ENCODE results near the gene KRT7. TPM values are rescaled to one million over a fixed set of nuclear protein-coding genes. Genes with fewer than 3 reads are reported as not detected.

KRT7 gene
- total RNA-seq, 1 experiment from 2014 or later: 10.0 TPM

GRCh38 chr12:52262286-52262685 lies 29.2 kb downstream of the KRT7 start:
- no peak overlapping the region for H4K91ac ChIP-seq (ENCODE audit: insufficient read length, low read depth, low read length)
- H3K79me1 ChIP-seq (ENCODE audit: insufficient read depth, low read depth, low read length, poor library complexity, severe bottlenecking): no peaks in the 10 kb centered on the region
- H2BK20ac ChIP-seq (ENCODE audit: low read depth, low read length, poor library complexity, severe bottlenecking): no peak overlapping the region
- no peak overlapping the region for H3K23ac ChIP-seq (ENCODE audit: insufficient read length, low read depth, low read length)
- H3K4me1 ChIP-seq (ENCODE audit: insufficient read depth, low read length): no peaks in the 10 kb centered on the region
- H2BK12ac ChIP-seq (ENCODE audit: insufficient read length, low read depth, low read length): no peak overlapping the region
- no peaks in the 10 kb centered on the region for H3K9me3 ChIP-seq (ENCODE audit: control insufficient read depth, low read depth, low read length)
- no peak overlapping the region for H3T11ph ChIP-seq (ENCODE audit: low read length)
- no peak overlapping the region for H3K9ac ChIP-seq (ENCODE audit: extremely low read depth, insufficient read length, low read length)
- H2BK15ac ChIP-seq (ENCODE audit: low read depth, low read length): no peak overlapping the region
- H3K4ac ChIP-seq (ENCODE audit: low read depth, low read length): no peak overlapping the region
- Mint-ChIP-seq H3K9me3 (peaks cover 15 to 28% of the 10 kb centered on the region in 2 experiments; a peak in 4 of 5 replicates), H3K4me1 (peaks cover 19% of the 10 kb centered on the region in 2 experiments), H3K36me3 (ENCODE audit: insufficient read depth in 1 of 3, low read depth in 3 of 3) (peaks cover 0 to 26% (median 5%) of the 10 kb centered on the region in 3 experiments; a peak in 2 of 7 replicates), H3K27me3 (ENCODE audit: low read depth) (peaks cover 65% of the 10 kb centered on the region), H3K27ac (no peak overlapping the region), H3K4me3 (no peak overlapping the region)
- H3K79me2 ChIP-seq (ENCODE audit: insufficient read depth, low read length): no peaks in the 10 kb centered on the region
- H3K14ac ChIP-seq (ENCODE audit: insufficient read depth, low read length): no peak overlapping the region
- no CpG with 5 or more reads among the region's 3 CpGs for WGBS (ENCODE audit: extremely low coverage, insufficient read length, low lambda C conversion rate)
- no peak overlapping the region for H3K4me2 ChIP-seq (ENCODE audit: insufficient read depth, insufficient read length, low read length)
- no peaks in the 10 kb centered on the region; the same call in 1 of the 2 replicates for H3K27me3 ChIP-seq (ENCODE audit: insufficient read depth, low read length)
- no peak overlapping the region for H3K56ac ChIP-seq (ENCODE audit: insufficient read length, low read depth, low read length)
- DNase-seq: no peak
- H2BK5ac ChIP-seq (ENCODE audit: insufficient read length, low read length): no peak overlapping the region
- H4K8ac ChIP-seq (replicated peaks; ENCODE audit: insufficient read length, low read depth, low read length): no peak overlapping the region
- no peaks in the 10 kb centered on the region for H4K20me1 ChIP-seq (ENCODE audit: control insufficient read depth, insufficient read depth, insufficient read length)
- H2BK120ac ChIP-seq (ENCODE audit: low read depth, low read length, poor library complexity, severe bottlenecking): no peak overlapping the region
- no peaks in the 10 kb centered on the region for H3K23me2 ChIP-seq (ENCODE audit: insufficient read length, low read depth, low read length, poor library complexity, severe bottlenecking)
- no peak overlapping the region for H2AFZ ChIP-seq (ENCODE audit: low read length)
- no peak overlapping the region for H2AK5ac ChIP-seq (ENCODE audit: insufficient read length, low read length)
- no peak overlapping the region for H4K5ac ChIP-seq (ENCODE audit: insufficient read length, low read depth, low read length)
- no peak overlapping the region for H3K18ac ChIP-seq (ENCODE audit: insufficient read length, low read depth, low read length)
- no peak overlapping the region for H3K27ac ChIP-seq (ENCODE audit: insufficient read length, low read depth, low read length)
- TF ChIP-seq CTCF (conservative IDR thresholded peaks at IDR 0.05): no peak
